Hematopoietic multipotent progenitor cell treated with erythropoietin and hydrocortisone succinate and interleukin-3 and kit ligand, for 8 days (in vitro differentiated cells): ENCODE results near the gene IRF2BP2.

Experiments
- DNase-seq: peaks from one replicate; pipeline ENCODE4 v3.0.0-alpha.2; 2015

IRF2BP2 gene

GRCh38 chr1:234633246-234634003 lies 23.4 kb upstream of the IRF2BP2 start:
- no peak for DNase-seq

- no peak for DNase-seq
These were observed 22.2 kb upstream of the IRF2BP2 start for GRCh38 chr1:234632225-234632624.

- peak; percentile 20 for DNase-seq
These were observed 21.7 kb upstream of the IRF2BP2 start for GRCh38 chr1:234631721-234632125.

GRCh38 chr1:234629026-234629425 lies 19.0 kb upstream of the IRF2BP2 start:
- no peak for DNase-seq

GRCh38 chr1:234628089-234628488 lies 18.1 kb upstream of the IRF2BP2 start:
- no peak for DNase-seq

GRCh38 chr1:234627009-234627950 lies 17.3 kb upstream of the IRF2BP2 start:
- no peak for DNase-seq

GRCh38 chr1:234626391-234626790 lies 16.4 kb upstream of the IRF2BP2 start:
- no peak for DNase-seq

- no peak for DNase-seq
These were observed 14.7 kb upstream of the IRF2BP2 start for GRCh38 chr1:234624724-234625117.

GRCh38 chr1:234621657-234622335 lies 11.8 kb upstream of the IRF2BP2 start:
- no peak for DNase-seq

- DNase-seq, result no peak
These were observed 11.1 kb upstream of the IRF2BP2 start for GRCh38 chr1:234621127-234621468.

- no peak for DNase-seq
These were observed 10.5 kb upstream of the IRF2BP2 start for GRCh38 chr1:234620272-234621126.

- DNase-seq, result no peak
These were observed 9.8 kb upstream of the IRF2BP2 start for GRCh38 chr1:234619794-234620247.

- DNase-seq, result no peak
These were observed 9.1 kb upstream of the IRF2BP2 start for GRCh38 chr1:234619071-234619480.

GRCh38 chr1:234618737-234619049 lies 8.7 kb upstream of the IRF2BP2 start:
- DNase-seq, result no peak

GRCh38 chr1:234617986-234618736 lies 8.2 kb upstream of the IRF2BP2 start:
- no peak for DNase-seq

GRCh38 chr1:234617131-234617985 lies 7.4 kb upstream of the IRF2BP2 start:
- no peak for DNase-seq

GRCh38 chr1:234616644-234617043 lies 6.7 kb upstream of the IRF2BP2 start:
- DNase-seq, result no peak

GRCh38 chr1:234614081-234614489 lies 4.1 kb upstream of the IRF2BP2 start:
- peak; percentile 5 for DNase-seq

GRCh38 chr1:234613128-234613875 lies 3.3 kb upstream of the IRF2BP2 start:
- peak; percentile 30 for DNase-seq
